Activated CD4-positive, alpha-beta T cell treated with anti-CD3 and anti-CD28 coated beads for 1 hour (primary cell): ENCODE results near the gene THSD7B.
"Not testable (repeated sequence)": the region's sequence is repeated elsewhere in the genome, so short reads cannot be mapped to it uniquely, and the experiment has no call there.

Experiments used
- DNase-seq: peaks from one replicate; pipeline ENCODE4 v3.0.0-alpha.2; 2020

Gene THSD7B

GRCh38 chr2:136962105-136962725, 196.9 kb downstream of the THSD7B start:
- no peak for DNase-seq

GRCh38 chr2:136966485-136966884, 201.1 kb downstream of the THSD7B start:
- DNase-seq, result no peak

GRCh38 chr2:136980303-136980702, 215.0 kb downstream of the THSD7B start:
- no peak for DNase-seq

GRCh38 chr2:136981689-136982088, 216.3 kb downstream of the THSD7B start:
- not testable (repeated sequence) for DNase-seq

- no peak for DNase-seq
Observed at GRCh38 chr2:136985044-136985443, 219.7 kb downstream of the THSD7B start.

GRCh38 chr2:136986605-136987221, 221.4 kb downstream of the THSD7B start:
- no peak for DNase-seq

- no peak for DNase-seq
Observed at GRCh38 chr2:136990316-136990715, 225.0 kb downstream of the THSD7B start.

- DNase-seq, result no peak
Observed at GRCh38 chr2:136994793-136995192, 229.4 kb downstream of the THSD7B start.

GRCh38 chr2:136997557-136997956, 232.2 kb downstream of the THSD7B start:
- DNase-seq, result no peak

GRCh38 chr2:137000811-137001210, 235.5 kb downstream of the THSD7B start:
- DNase-seq, result no peak

GRCh38 chr2:137002896-137003295, 237.6 kb downstream of the THSD7B start:
- DNase-seq, result no peak

GRCh38 chr2:137005210-137005609, 239.9 kb downstream of the THSD7B start:
- DNase-seq, result no peak

- DNase-seq, result no peak
Observed at GRCh38 chr2:137007938-137008337, 242.6 kb downstream of the THSD7B start.

GRCh38 chr2:137009953-137010352, 244.6 kb downstream of the THSD7B start:
- no peak for DNase-seq

- no peak for DNase-seq
Observed at GRCh38 chr2:137020452-137021196, 255.3 kb downstream of the THSD7B start.

- DNase-seq, result no peak
Observed at GRCh38 chr2:137021763-137022162, 256.4 kb downstream of the THSD7B start.

GRCh38 chr2:137023205-137023604, 257.9 kb downstream of the THSD7B start:
- DNase-seq, result no peak

GRCh38 chr2:137031731-137032130, 266.4 kb downstream of the THSD7B start:
- DNase-seq, result no peak

GRCh38 chr2:137036619-137037018, 271.3 kb downstream of the THSD7B start:
- no peak for DNase-seq

GRCh38 chr2:137039482-137040152, 274.3 kb downstream of the THSD7B start:
- no peak for DNase-seq

GRCh38 chr2:137047369-137047768, 282.0 kb downstream of the THSD7B start:
- DNase-seq, result no peak

- no peak for DNase-seq
Observed at GRCh38 chr2:137048455-137048854, 283.1 kb downstream of the THSD7B start.

- no peak for DNase-seq
Observed at GRCh38 chr2:137049518-137049917, 284.2 kb downstream of the THSD7B start.

GRCh38 chr2:137050949-137051348, 285.6 kb downstream of the THSD7B start:
- DNase-seq, result no peak
